NCI-H128 (cell line): ENCODE results near the gene PDXK.
A peak's percentile ranks its signal among the peaks of the same experiment; 100 is the strongest.

Experiments used
- DNase-seq: peaks from one replicate; lab custom pipeline; 2025; ENCODE audit not compliant: unreplicated experiment; lab: John Stamatoyannopoulos, UW

PDXK gene

DNA sequence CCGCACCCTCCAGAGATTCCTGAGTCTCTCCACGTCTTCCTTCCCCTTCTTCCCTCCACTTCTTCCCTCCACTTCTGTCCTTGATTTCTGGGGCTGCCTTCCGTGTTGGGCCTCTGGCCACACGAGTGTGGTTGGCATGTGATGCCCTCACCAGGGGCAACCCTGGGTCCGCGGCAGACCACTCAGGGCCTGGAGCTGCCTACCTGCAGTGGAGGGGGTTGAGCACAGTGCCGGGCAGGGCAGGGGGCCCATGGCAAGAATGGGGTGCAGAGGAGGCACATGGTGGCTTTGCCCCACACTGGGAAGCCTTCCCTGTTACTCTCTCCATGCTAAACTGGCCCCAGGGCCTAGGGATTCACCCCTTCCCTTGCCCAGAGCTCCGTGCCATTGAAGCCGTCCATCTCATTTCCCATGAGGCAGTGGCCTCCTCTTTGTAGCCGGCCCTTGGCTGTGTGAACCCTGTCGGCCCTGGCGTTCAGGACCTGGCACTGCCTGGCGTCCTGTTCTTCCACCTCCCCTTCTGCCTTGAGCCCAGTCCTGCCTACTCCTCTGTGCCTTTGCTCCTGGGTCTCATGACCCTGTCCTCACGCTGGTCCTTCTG lies 83.9 kb downstream of the PDXK start:
- no peak for DNase-seq

GRCh38 chr21:43803558-43804300 lies 84.8 kb downstream of the PDXK start:
- DNase-seq = no peak

GRCh38 chr21:43805275-43805800 lies 86.4 kb downstream of the PDXK start:
- no peak for DNase-seq

- no peak for DNase-seq
These were observed 87.2 kb downstream of the PDXK start for GRCh38 chr21:43806017-43806710.

- DNase-seq = no peak
These were observed 89.4 kb downstream of the PDXK start for GRCh38 chr21:43808367-43808766.

DNA sequence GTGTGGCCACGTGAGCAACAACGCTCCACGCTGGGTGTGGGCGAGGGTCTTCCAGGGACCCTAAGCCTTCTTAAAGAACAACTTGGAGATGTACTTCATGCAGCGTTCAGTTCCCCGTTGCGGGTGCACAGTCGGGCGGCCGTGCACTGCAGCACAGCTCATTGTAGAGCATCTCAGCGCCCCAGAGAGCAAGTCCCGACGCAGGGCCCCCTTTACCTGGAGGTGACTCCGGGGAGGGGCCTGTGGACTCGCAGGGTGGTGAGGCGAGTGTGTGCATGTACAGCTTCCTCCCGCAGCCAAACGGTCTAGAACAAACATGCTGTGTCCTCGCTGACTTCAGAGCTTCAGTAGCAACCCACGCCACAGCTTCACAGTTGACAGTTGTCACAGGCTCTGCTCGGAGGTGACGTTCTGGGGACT lies 89.9 kb downstream of the PDXK start:
- DNase-seq = no peak

GRCh38 chr21:43809346-43809799 lies 90.4 kb downstream of the PDXK start:
- DNase-seq = no peak

- no peak for DNase-seq
These were observed 91.0 kb downstream of the PDXK start for GRCh38 chr21:43809853-43810504.

- peak; percentile 68 for DNase-seq
These were observed 91.8 kb downstream of the PDXK start for GRCh38 chr21:43810505-43811261.

- DNase-seq = no peak
These were observed 92.6 kb downstream of the PDXK start for GRCh38 chr21:43811262-43812105.
